Sigmoid colon (tissue), 7 donors: Measurements from ENCODE around the gene CNKSR3. TPM values are rescaled to one million over a fixed set of nuclear protein-coding genes. Genes with fewer than 3 reads are reported as not detected.
"Not testable (repeated sequence)": the region's sequence is repeated elsewhere in the genome, so short reads cannot be mapped to it uniquely, and the experiment has no call there.

ENCODE experiments used
- DNase-seq: peaks from one replicate; pipeline ENCODE4 v3.0.0-alpha.2; 2019
- H3K27ac ChIP-seq, 4 donors: fragments of 200-600 bp; sonication (generic); one replicate each; pipeline ENCODE4 v1.5.1; 2016 to 2019; ENCODE audit warnings: mild to moderate bottlenecking in 1 of 4
- H3K27me3 ChIP-seq, 3 donors: fragments of 200-600 bp; sonication (generic); one replicate each; pipeline ENCODE4 v1.5.1; 2019; ENCODE audit warnings: mild to moderate bottlenecking in 1 of 3
- H3K36me3 ChIP-seq, 4 donors: fragments of 200-600 bp; sonication (generic); one replicate each; pipeline ENCODE4 v1.5.1; 2016 to 2019
- H3K4me1 ChIP-seq, 4 donors: fragments of 200-600 bp; sonication (generic); one replicate each; pipeline ENCODE4 v1.5.1; 2017 to 2019
- H3K4me3 ChIP-seq, 4 donors: fragments of 200-600 bp; sonication (generic); one replicate each; pipeline ENCODE4 v1.5.1; 2017 to 2019; ENCODE audit warnings: mild to moderate bottlenecking in 2 of 4, moderate library complexity in 1 of 4
- H3K9me3 ChIP-seq, 4 donors: fragments of 200-600 bp in 3 of 4; sonication (generic) in 3 of 4; one replicate each; pipeline versions ENCODE4 v1.5.1 to v1.6.1; 2013 to 2019
- EP300 ChIP-seq, 4 donors: sonication (generic); formaldehyde crosslinking; IDR thresholded peaks; one replicate each; pipeline ENCODE4 v1.6.1; 2017; ENCODE audit warnings: antibody characterized with exemption in 4 of 4
- POLR2A ChIP-seq, 2 donors: fragments of 450-650 bp; IDR thresholded peaks; one replicate each; pipeline ENCODE4 v1.6.1; 2016; ENCODE audit warnings: antibody characterized with exemption in 2 of 2, mild to moderate bottlenecking in 2 of 2, moderate library complexity in 2 of 2
- POLR2AphosphoS5 ChIP-seq, 4 donors: sonication (generic); formaldehyde crosslinking; IDR thresholded peaks; one replicate each; pipeline ENCODE4 v1.6.1; 2017; ENCODE audit warnings: antibody characterized with exemption in 4 of 4
- WGBS, 2 donors: extraction: QIAGEN DNeasy Blood & Tissue Kit; methylation state at CpG; one replicate each; pipeline ENCODE4 v1.1.7; 2013; 5-methylcytosine and 5-hydroxymethylcytosine counted together
- intact Hi-C: fragments of 100-400 bp; cut with DNase I; formaldehyde crosslinking; loops from one replicate; pipeline ENCODE4 v1.15.1; 2023
- polyA plus RNA-seq, 3 donors: library from polyadenylated mRNA; stranded (reverse); fragments of 200-250 nt; gene quantifications; one replicate each; pipeline ENCODE4 v1.2.3, GENCODE V29; 2013
- total RNA-seq, 4 donors: library from RNA; depleted of rRNA; stranded (reverse); fragments of >200 nt; gene quantifications; one replicate each; pipeline ENCODE4 v1.1.0, GENCODE V29; 2016
- TF ChIP-seq, protein P1 (sequence below), 4 experiments: fragments of 450-650 bp in 3 of 4; fragments of 200-600 bp in 1 of 4; IDR thresholded peaks; one replicate each; pipeline ENCODE4 v1.5.1; 2016 to 2019; ENCODE audit warnings: antibody characterized with exemption in 4 of 4, mild to moderate bottlenecking in 3 of 4, moderate library complexity in 2 of 4
- donor health status: healthy with polysubstance abuse.
- donor health status: Bipolar disorder and iron deficiency.
- donor health status: healthy.

Gene CNKSR3
- total and polyA plus RNA-seq, 7 donors: 6.0 to 17.4 (median 15.3) TPM

GRCh38 chr6:154515826-154516225 lies 5.3 kb upstream of the CNKSR3 start:
- intact Hi-C loops: loop anchor here (5.0 to 10.0 kb wide), 2 partner anchors 219 to 364 kb away; partner anchors contain the start of gene SCAF8
- TF ChIP-seq EP300 (IDR thresholded peaks at IDR 0.05): no peak
- peak in 1 of 4 donors; percentile 21 for TF ChIP-seq POLR2AphosphoS5 (IDR thresholded peaks at IDR 0.05)
- TF ChIP-seq, protein P1, sequence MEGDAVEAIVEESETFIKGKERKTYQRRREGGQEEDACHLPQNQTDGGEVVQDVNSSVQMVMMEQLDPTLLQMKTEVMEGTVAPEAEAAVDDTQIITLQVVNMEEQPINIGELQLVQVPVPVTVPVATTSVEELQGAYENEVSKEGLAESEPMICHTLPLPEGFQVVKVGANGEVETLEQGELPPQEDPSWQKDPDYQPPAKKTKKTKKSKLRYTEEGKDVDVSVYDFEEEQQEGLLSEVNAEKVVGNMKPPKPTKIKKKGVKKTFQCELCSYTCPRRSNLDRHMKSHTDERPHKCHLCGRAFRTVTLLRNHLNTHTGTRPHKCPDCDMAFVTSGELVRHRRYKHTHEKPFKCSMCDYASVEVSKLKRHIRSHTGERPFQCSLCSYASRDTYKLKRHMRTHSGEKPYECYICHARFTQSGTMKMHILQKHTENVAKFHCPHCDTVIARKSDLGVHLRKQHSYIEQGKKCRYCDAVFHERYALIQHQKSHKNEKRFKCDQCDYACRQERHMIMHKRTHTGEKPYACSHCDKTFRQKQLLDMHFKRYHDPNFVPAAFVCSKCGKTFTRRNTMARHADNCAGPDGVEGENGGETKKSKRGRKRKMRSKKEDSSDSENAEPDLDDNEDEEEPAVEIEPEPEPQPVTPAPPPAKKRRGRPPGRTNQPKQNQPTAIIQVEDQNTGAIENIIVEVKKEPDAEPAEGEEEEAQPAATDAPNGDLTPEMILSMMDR (IDR thresholded peaks at IDR 0.05): no peak
- 77 to 87% methylated on average over 7 of the region's 7 CpGs for WGBS, 2 donors

GRCh38 chr6:154515076-154515475 lies 4.6 kb upstream of the CNKSR3 start:
- peaks cover 0 to 15% (median 10%) of the 10 kb centered on the region in 4 donors for H3K4me1 ChIP-seq
- not testable (repeated sequence) for H3K9me3 ChIP-seq, H3K36me3 ChIP-seq, H3K27me3 ChIP-seq, DNase-seq, H3K27ac ChIP-seq, H3K4me3 ChIP-seq
- 76 to 91% methylated on average over 3 of the region's 3 CpGs for WGBS, 2 donors
- intact Hi-C loops: loop anchor here (5.0 to 10.0 kb wide), 2 partner anchors 220 to 363 kb away; partner anchors contain the start of gene SCAF8

More at GRCh38 chr6:154515826-154516225, 5.3 kb upstream of the CNKSR3 start:
- H3K27ac ChIP-seq: peak overlapping the region in 2 of 4 donors; percentile 39
- H3K9me3 ChIP-seq: no peaks in the 10 kb centered on the region
- peaks cover 0 to 13% (median 10%) of the 10 kb centered on the region in 4 donors for H3K4me1 ChIP-seq
- H3K4me3 ChIP-seq: peak overlapping the region in 2 of 4 donors; percentile 13 to 25
- H3K36me3 ChIP-seq: no peaks in the 10 kb centered on the region
- no peak for DNase-seq
- H3K27me3 ChIP-seq: no peaks in the 10 kb centered on the region

- WGBS, 2 donors: 20 to 67% methylated on average over 3 of the region's 3 CpGs
- Histone ChIP-seq H3K4me3 (no peak overlapping the region), H3K27me3 (no peaks in the 10 kb centered on the region), H3K27ac (no peak overlapping the region), H3K4me1 (peaks cover 0 to 15% (median 10%) of the 10 kb centered on the region in 4 donors), H3K36me3 (no peaks in the 10 kb centered on the region), H3K9me3 (no peaks in the 10 kb centered on the region)
- no peak for DNase-seq
- intact Hi-C loops: loop anchor here (10.0 kb wide), 1 partner anchor 220 kb away; the partner anchor contains the start of gene SCAF8
- TF ChIP-seq POLR2AphosphoS5 (IDR thresholded peaks at IDR 0.05) (no peak), POLR2A (IDR thresholded peaks at IDR 0.05) (no peak), EP300 (IDR thresholded peaks at IDR 0.05) (no peak)
- TF ChIP-seq, protein P1 (IDR thresholded peaks at IDR 0.05): no peak
These were observed 4.0 kb upstream of the CNKSR3 start for GRCh38 chr6:154514481-154514880.

DNA sequence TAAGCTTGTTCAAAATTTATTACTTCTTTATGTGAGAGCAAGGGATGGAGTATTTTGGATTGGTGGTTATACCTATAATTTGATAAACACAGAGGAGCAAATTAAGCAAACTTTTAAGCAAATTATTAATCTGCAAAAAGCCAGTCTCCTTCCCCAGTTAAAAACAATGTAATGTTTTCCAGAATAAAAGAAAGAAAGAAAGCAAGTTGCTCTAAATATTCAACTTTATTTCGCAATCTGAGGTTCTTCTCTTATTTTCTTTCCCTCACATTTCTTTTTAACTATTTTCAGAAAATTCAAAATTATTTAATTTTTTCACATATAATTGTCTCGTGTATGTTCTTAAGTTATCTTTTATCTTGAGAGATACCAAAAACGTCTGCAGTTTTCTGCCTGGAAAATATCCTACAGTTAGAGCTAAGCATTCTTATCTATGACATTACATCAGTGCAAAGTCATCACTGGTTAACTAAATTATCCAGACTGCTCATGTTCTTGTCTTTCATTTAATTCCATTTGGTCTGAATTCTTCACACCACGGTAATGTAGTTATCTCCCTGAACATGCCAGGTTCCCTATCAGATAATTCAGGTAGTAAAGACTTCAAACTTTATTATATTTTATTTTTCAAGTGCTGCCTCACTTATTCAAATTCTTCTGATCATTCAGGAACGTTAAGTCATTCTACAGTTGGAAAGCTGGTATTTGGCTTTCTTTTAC lies 3.3 kb upstream of the CNKSR3 start:
- TF ChIP-seq EP300 (IDR thresholded peaks at IDR 0.05) (no peak), POLR2AphosphoS5 (IDR thresholded peaks at IDR 0.05) (no peak), POLR2A (IDR thresholded peaks at IDR 0.05) (no peak)
- TF ChIP-seq, protein P1 (IDR thresholded peaks at IDR 0.05): no peak
- WGBS, 2 donors: 46 to 72% methylated on average over 5 of the region's 5 CpGs
- Histone ChIP-seq H3K36me3 (no peaks in the 10 kb centered on the region), H3K27ac (peak overlapping the region in 1 of 4 donors; percentile 12), H3K4me1 (peaks cover 0 to 15% (median 10%) of the 10 kb centered on the region in 4 donors), H3K4me3 (no peak overlapping the region), H3K27me3 (no peaks in the 10 kb centered on the region), H3K9me3 (no peaks in the 10 kb centered on the region)
- intact Hi-C loops: loop anchor here (1.0 to 10.0 kb wide), 2 partner anchors 102 to 221 kb away; partner anchors contain the start of gene SCAF8
- no peak for DNase-seq

DNA sequence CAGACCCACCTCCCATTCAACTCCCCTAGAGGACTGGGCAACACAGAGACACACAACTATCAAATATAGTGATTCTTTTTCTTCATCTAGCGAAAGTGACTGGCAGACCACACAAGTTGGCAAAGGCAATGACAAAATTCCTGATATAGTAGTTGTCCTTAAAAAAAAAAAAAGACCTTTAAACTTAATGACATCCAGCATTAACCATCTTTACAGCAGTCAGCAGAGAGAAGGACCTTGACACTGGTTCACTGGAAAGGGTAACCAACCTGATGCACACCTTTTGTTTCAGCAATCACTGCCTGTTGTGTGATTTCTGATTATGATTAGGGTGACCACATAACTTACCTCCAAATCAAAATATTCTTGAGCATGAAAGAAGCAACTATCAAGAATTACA lies 1.7 kb upstream of the CNKSR3 start:
- no peaks in the 10 kb centered on the region for H3K27me3 ChIP-seq
- peak overlapping the region; percentile 93 to 98 (median 95) for H3K27ac ChIP-seq
- H3K36me3 ChIP-seq: no peaks in the 10 kb centered on the region
- TF ChIP-seq POLR2A (IDR thresholded peaks at IDR 0.05) (no peak), POLR2AphosphoS5 (IDR thresholded peaks at IDR 0.05) (no peak), EP300 (IDR thresholded peaks at IDR 0.05) (no peak)
- TF ChIP-seq, protein P1 (IDR thresholded peaks at IDR 0.05): no peak
- intact Hi-C loops: loop anchor here (10.0 kb wide), 1 partner anchor 223 kb away; the partner anchor contains the start of gene SCAF8
- DNase-seq: no peak
- 36 to 77% methylated on average over 1 of the region's 1 CpG for WGBS, 2 donors
- H3K4me1 ChIP-seq: peaks cover 0 to 26% (median 22%) of the 10 kb centered on the region in 4 donors
- no peaks in the 10 kb centered on the region for H3K9me3 ChIP-seq
- H3K4me3 ChIP-seq: peak overlapping the region in 1 of 4 donors; percentile 73
